SK-N-SH treated with all-trans-retinoic acid at 6 μM for 48 hours (cell line): Measurements from ENCODE around the gene RELL1.

Source experiments
- ATAC-seq: fragments of 200-7000 bp; cut with Tn5 transposase; 3 replicates; pipeline ENCODE4 v1.9.1; 2020; ENCODE audit warnings: mild to moderate bottlenecking, moderate library complexity
- ARNTL ChIP-seq: fragments of 450-650 bp; formaldehyde crosslinking; IDR thresholded peaks from 2 replicates; pipeline ENCODE4 v1.5.0; 2020; ENCODE audit warnings: low read depth, mild to moderate bottlenecking, moderate library complexity, borderline replicate concordance
- BACH2 ChIP-seq: fragments of 250-450 bp; sonication (Bioruptor Pico); IDR thresholded peaks from 2 replicates; pipeline ENCODE4 v1.9.0; 2021; ENCODE audit warnings: mild to moderate bottlenecking, borderline replicate concordance
- CREB5 ChIP-seq: fragments of 250-450 bp; sonication (Bioruptor Pico); IDR thresholded peaks from 2 replicates; pipeline ENCODE4 v1.5.1; 2020; ENCODE audit warnings: low read depth, mild to moderate bottlenecking, moderate library complexity
- CSDC2 ChIP-seq: fragments of 250-450 bp; sonication (Bioruptor Pico); IDR thresholded peaks from 2 replicates; pipeline ENCODE4 v1.5.0; 2020; ENCODE audit warnings: mild to moderate bottlenecking, moderate library complexity
- ESRRG ChIP-seq: fragments of 250-450 bp; sonication (Bioruptor Pico); IDR thresholded peaks from 2 replicates; pipeline ENCODE4 v1.6.1; 2021; ENCODE audit warnings: mild to moderate bottlenecking
- GLIS3 ChIP-seq: fragments of 250-450 bp; sonication (Bioruptor Pico); IDR thresholded peaks from 2 replicates; pipeline ENCODE4 v1.5.0; 2020; ENCODE audit warnings: mild to moderate bottlenecking, moderate library complexity
- ISL1 ChIP-seq: fragments of 250-450 bp; sonication (Bioruptor Pico); IDR thresholded peaks from 2 replicates; pipeline ENCODE4 v2.1.2; 2022; ENCODE audit warnings: mild to moderate bottlenecking, moderate library complexity
- OSR1 ChIP-seq: fragments of 250-450 bp; sonication (Bioruptor Pico); IDR thresholded peaks from 2 replicates; pipeline ENCODE4 v1.8.0; 2022; ENCODE audit warnings: moderate library complexity, mild to moderate bottlenecking, inconsistent platforms
- PATZ1 ChIP-seq: fragments of 250-450 bp; sonication (Bioruptor Pico); IDR thresholded peaks from 2 replicates; pipeline ENCODE4 v1.8.0; 2020; ENCODE audit warnings: mild to moderate bottlenecking, moderate library complexity, borderline replicate concordance
- POU6F1 ChIP-seq: fragments of 250-450 bp; sonication (Bioruptor Pico); IDR thresholded peaks from 2 replicates; pipeline ENCODE4 v1.8.0; 2021; ENCODE audit warnings: low read depth, mild to moderate bottlenecking, moderate library complexity, borderline replicate concordance
- PPARA ChIP-seq: fragments of 250-450 bp; sonication (Bioruptor Pico); IDR thresholded peaks from 2 replicates; pipeline ENCODE4 v1.5.0; 2020; ENCODE audit warnings: mild to moderate bottlenecking, borderline replicate concordance
- RARB ChIP-seq: fragments of 250-450 bp; sonication (Bioruptor Pico); IDR thresholded peaks from 2 replicates; pipeline ENCODE4 v1.8.0; 2021; ENCODE audit warnings: mild to moderate bottlenecking, moderate library complexity
- TCF4 ChIP-seq: fragments of 250-450 bp; sonication (Bioruptor Pico); IDR thresholded peaks from 2 replicates; pipeline ENCODE4 v1.8.0; 2021; ENCODE audit warnings: mild to moderate bottlenecking, moderate library complexity, borderline replicate concordance
- TOX ChIP-seq: fragments of 250-450 bp; sonication (Bioruptor Pico); IDR thresholded peaks from 2 replicates; pipeline ENCODE4 v1.8.0; 2021; ENCODE audit warnings: mild to moderate bottlenecking, moderate library complexity, borderline replicate concordance
- ZC3H10 ChIP-seq: fragments of 250-450 bp; sonication (Bioruptor Pico); IDR thresholded peaks from 2 replicates; pipeline ENCODE4 v1.5.1; 2021; ENCODE audit warnings: mild to moderate bottlenecking, moderate library complexity
- ZFP3 ChIP-seq: fragments of 250-450 bp; sonication (Bioruptor Pico); IDR thresholded peaks from 2 replicates; pipeline ENCODE4 v1.5.0; 2020; ENCODE audit warnings: mild to moderate bottlenecking, moderate library complexity
- ZFP30 ChIP-seq: fragments of 450-650 bp; formaldehyde crosslinking; IDR thresholded peaks from 2 replicates; pipeline ENCODE4 v1.5.0; 2022; ENCODE audit warnings: mild to moderate bottlenecking, moderate library complexity
- ZNF565 ChIP-seq: fragments of 450-650 bp; formaldehyde crosslinking; conservative IDR thresholded peaks from 2 replicates; pipeline ENCODE4 v1.5.0; 2020; ENCODE audit warnings: low read depth, mild to moderate bottlenecking, moderate library complexity
- ZNF70 ChIP-seq: fragments of 450-650 bp; formaldehyde crosslinking; IDR thresholded peaks from 2 replicates; pipeline ENCODE4 v1.5.0; 2020; ENCODE audit warnings: mild to moderate bottlenecking, moderate library complexity
- ZNF8 ChIP-seq: fragments of 450-650 bp; formaldehyde crosslinking; IDR thresholded peaks from 2 replicates; pipeline ENCODE4 v1.5.0; 2020; ENCODE audit warnings: mild to moderate bottlenecking, moderate library complexity
- TF ChIP-seq, protein P1 (sequence below): fragments of 250-450 bp; sonication (Bioruptor Pico); IDR thresholded peaks from 2 replicates; pipeline ENCODE4 v1.5.0; 2020; ENCODE audit warnings: mild to moderate bottlenecking, moderate library complexity
- TF ChIP-seq, protein P2 (sequence below): fragments of 250-450 bp; sonication (Bioruptor Pico); IDR thresholded peaks from 2 replicates; pipeline ENCODE4 v1.5.1; 2021; ENCODE audit warnings: mild to moderate bottlenecking, moderate library complexity

RELL1 gene

GRCh38 chr4:37662861-37663390, 23.2 kb downstream of the RELL1 start:
- no peak; the same call in 2 of the 3 replicates for ATAC-seq
- TF ChIP-seq CREB5 (CRISPR knock-in tag) (no peak), PATZ1 (CRISPR knock-in tag) (no peak), TOX (CRISPR knock-in tag) (no peak), BACH2 (CRISPR knock-in tag) (no peak), ISL1 (CRISPR knock-in tag) (no peak), ZFP3 (CRISPR knock-in tag) (no peak), ZNF565 (CRISPR knock-in tag) (no peak), ARNTL (CRISPR knock-in tag) (no peak), POU6F1 (no peak), RARB (CRISPR knock-in tag) (no peak), PPARA (CRISPR knock-in tag) (no peak), ESRRG (no peak), OSR1 (CRISPR knock-in tag) (no peak), ZFP30 (no peak), ZNF70 (no peak), GLIS3 (CRISPR knock-in tag) (no peak), TCF4 (CRISPR knock-in tag) (no peak), CSDC2 (CRISPR knock-in tag) (no peak)
- TF ChIP-seq, protein P1, sequence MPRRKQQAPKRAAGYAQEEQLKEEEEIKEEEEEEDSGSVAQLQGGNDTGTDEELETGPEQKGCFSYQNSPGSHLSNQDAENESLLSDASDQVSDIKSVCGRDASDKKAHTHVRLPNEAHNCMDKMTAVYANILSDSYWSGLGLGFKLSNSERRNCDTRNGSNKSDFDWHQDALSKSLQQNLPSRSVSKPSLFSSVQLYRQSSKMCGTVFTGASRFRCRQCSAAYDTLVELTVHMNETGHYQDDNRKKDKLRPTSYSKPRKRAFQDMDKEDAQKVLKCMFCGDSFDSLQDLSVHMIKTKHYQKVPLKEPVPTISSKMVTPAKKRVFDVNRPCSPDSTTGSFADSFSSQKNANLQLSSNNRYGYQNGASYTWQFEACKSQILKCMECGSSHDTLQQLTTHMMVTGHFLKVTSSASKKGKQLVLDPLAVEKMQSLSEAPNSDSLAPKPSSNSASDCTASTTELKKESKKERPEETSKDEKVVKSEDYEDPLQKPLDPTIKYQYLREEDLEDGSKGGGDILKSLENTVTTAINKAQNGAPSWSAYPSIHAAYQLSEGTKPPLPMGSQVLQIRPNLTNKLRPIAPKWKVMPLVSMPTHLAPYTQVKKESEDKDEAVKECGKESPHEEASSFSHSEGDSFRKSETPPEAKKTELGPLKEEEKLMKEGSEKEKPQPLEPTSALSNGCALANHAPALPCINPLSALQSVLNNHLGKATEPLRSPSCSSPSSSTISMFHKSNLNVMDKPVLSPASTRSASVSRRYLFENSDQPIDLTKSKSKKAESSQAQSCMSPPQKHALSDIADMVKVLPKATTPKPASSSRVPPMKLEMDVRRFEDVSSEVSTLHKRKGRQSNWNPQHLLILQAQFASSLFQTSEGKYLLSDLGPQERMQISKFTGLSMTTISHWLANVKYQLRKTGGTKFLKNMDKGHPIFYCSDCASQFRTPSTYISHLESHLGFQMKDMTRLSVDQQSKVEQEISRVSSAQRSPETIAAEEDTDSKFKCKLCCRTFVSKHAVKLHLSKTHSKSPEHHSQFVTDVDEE, result no peak
- TF ChIP-seq, protein P2, sequence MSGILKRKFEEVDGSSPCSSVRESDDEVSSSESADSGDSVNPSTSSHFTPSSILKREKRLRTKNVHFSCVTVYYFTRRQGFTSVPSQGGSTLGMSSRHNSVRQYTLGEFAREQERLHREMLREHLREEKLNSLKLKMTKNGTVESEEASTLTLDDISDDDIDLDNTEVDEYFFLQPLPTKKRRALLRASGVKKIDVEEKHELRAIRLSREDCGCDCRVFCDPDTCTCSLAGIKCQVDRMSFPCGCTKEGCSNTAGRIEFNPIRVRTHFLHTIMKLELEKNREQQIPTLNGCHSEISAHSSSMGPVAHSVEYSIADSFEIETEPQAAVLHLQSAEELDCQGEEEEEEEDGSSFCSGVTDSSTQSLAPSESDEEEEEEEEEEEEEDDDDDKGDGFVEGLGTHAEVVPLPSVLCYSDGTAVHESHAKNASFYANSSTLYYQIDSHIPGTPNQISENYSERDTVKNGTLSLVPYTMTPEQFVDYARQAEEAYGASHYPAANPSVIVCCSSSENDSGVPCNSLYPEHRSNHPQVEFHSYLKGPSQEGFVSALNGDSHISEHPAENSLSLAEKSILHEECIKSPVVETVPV (CRISPR knock-in tag), result no peak

GRCh38 chr4:37662251-37662650, 23.9 kb downstream of the RELL1 start:
- ATAC-seq, result no peak; the same call in 2 of the 3 replicates
- no peak for TF ChIP-seq ZC3H10 (CRISPR knock-in tag)
- no peak for TF ChIP-seq ZNF8
- no peak for TF ChIP-seq ISL1 (CRISPR knock-in tag)
- no peak for TF ChIP-seq GLIS3 (CRISPR knock-in tag)
- TF ChIP-seq PATZ1 (CRISPR knock-in tag), result no peak
- no peak for TF ChIP-seq ZNF70
- no peak for TF ChIP-seq OSR1 (CRISPR knock-in tag)
- TF ChIP-seq, protein P1, result no peak
- TF ChIP-seq TCF4 (CRISPR knock-in tag), result no peak
- no peak for TF ChIP-seq CREB5 (CRISPR knock-in tag)
- TF ChIP-seq ZNF565 (CRISPR knock-in tag), result no peak
- TF ChIP-seq PPARA (CRISPR knock-in tag), result no peak
